ENCODE data around the gene ARHGAP45. TPM values are rescaled to one million over a fixed set of nuclear protein-coding genes. Genes with fewer than 3 reads are reported as not detected.
A peak's percentile ranks its signal among the peaks of the same experiment; 100 is the strongest.

Gene ARHGAP45
- total RNA-seq, 1 donor from 2014 or later, result 201 TPM

- Mint-ChIP-seq H3K4me3 (no peak overlapping the region), H3K36me3 (ENCODE audit: low read depth) (peaks cover 16% of the 10 kb centered on the region), H3K27ac (no peak overlapping the region), H3K4me1 (ENCODE audit: low read depth) (peaks cover 43% of the 10 kb centered on the region), H3K9me3 (no peaks in the 10 kb centered on the region), H3K27me3 (ENCODE audit: insufficient read depth) (no peaks in the 10 kb centered on the region)
- intact Hi-C loops (cut with micrococcal nuclease), result loop anchor here (2.0 kb wide), 1 partner anchor 61 kb away; the partner anchor contains the start of gene GPX4
- DNase-seq (ENCODE audit: low spot score), result no peak
These were observed 24.9 kb upstream of the ARHGAP45 start for GRCh38 chr19:1041835-1042685.

GRCh38 chr19:1042689-1043511, 24.1 kb upstream of the ARHGAP45 start:
- H3K4me1 Mint-ChIP-seq (ENCODE audit: low read depth), result peaks cover 36% of the 10 kb centered on the region
- H3K27me3 Mint-ChIP-seq (ENCODE audit: insufficient read depth), result no peaks in the 10 kb centered on the region
- H3K27ac Mint-ChIP-seq, result no peak overlapping the region
- no peak for DNase-seq (ENCODE audit: low spot score)
- H3K36me3 Mint-ChIP-seq (ENCODE audit: low read depth), result peaks cover 11% of the 10 kb centered on the region
- no peak overlapping the region for H3K4me3 Mint-ChIP-seq
- no peaks in the 10 kb centered on the region for H3K9me3 Mint-ChIP-seq
- intact Hi-C loops (cut with micrococcal nuclease), result no loop called here

GRCh38 chr19:1045247-1045603, 21.7 kb upstream of the ARHGAP45 start:
- Mint-ChIP-seq H3K4me3 (no peak overlapping the region), H3K4me1 (ENCODE audit: low read depth) (peaks cover 13% of the 10 kb centered on the region), H3K9me3 (no peaks in the 10 kb centered on the region), H3K27ac (no peak overlapping the region), H3K27me3 (ENCODE audit: insufficient read depth) (no peaks in the 10 kb centered on the region), H3K36me3 (ENCODE audit: low read depth) (peaks cover 5% of the 10 kb centered on the region)
- DNase-seq (ENCODE audit: low spot score), result peak; percentile 66
- intact Hi-C loops (cut with micrococcal nuclease), result no loop called here

DNA sequence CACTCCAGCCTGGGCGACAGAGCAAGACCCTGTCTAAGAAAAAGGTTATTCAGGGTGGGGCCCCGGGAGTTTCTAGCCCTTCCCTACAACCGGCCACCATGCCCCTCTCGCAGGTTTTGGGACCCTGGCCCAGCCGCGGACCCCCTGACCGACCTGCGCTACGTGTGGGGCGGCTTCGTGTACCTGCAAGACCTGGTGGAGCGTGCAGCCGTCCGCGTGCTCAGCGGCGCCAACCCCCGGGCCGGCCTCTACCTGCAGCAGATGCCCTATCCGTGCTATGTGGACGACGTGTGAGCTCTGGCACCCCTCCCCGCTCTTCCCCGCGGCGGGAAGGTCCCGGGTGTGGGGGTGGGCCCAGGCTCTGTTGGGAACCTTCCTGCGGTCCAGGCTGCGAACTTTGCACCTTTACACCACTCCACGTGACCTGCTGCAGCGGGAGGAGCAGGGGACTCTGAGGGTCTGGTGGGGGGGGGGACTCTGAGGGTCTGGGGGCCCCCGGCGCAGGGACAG, 20.8 kb upstream of the ARHGAP45 start:
- Mint-ChIP-seq H3K27me3 (ENCODE audit: insufficient read depth) (no peaks in the 10 kb centered on the region), H3K9me3 (no peaks in the 10 kb centered on the region), H3K27ac (no peak overlapping the region), H3K4me3 (no peak overlapping the region), H3K36me3 (ENCODE audit: low read depth) (peaks cover 5% of the 10 kb centered on the region), H3K4me1 (ENCODE audit: low read depth) (peaks cover 3% of the 10 kb centered on the region)
- intact Hi-C loops (cut with micrococcal nuclease), result no loop called here
- no peak for DNase-seq (ENCODE audit: low spot score)

GRCh38 chr19:1046836-1047695, 19.9 kb upstream of the ARHGAP45 start:
- no peak for DNase-seq (ENCODE audit: low spot score)
- Mint-ChIP-seq H3K27me3 (ENCODE audit: insufficient read depth) (no peaks in the 10 kb centered on the region), H3K4me3 (no peak overlapping the region), H3K4me1 (ENCODE audit: low read depth) (no peaks in the 10 kb centered on the region), H3K9me3 (no peaks in the 10 kb centered on the region), H3K36me3 (ENCODE audit: low read depth) (peaks cover 5% of the 10 kb centered on the region), H3K27ac (no peak overlapping the region)
- intact Hi-C loops (cut with micrococcal nuclease), result no loop called here

DNA sequence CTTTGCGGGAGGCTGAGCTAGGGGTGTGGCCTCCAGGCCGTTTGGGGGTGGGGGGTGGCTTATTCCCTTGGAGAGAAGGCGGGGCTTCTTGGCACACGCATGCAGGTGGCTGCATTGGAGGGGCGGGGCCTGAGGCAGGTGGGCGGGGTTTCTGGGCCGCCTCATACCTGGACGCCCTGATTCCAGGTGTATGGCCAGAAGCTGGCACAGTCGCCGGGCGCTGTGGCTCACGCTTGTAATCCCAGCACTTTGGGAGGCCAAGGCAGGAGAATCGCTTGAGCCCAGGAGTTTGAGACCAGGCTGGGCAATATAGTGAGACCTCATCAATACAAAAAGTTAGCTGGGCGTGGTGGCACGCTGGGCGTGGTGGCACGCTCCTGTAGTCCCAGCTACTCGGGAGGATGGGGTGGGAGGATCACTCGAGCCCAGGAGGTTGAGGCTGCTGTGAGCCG, 19.2 kb upstream of the ARHGAP45 start:
- Mint-ChIP-seq H3K4me3 (no peak overlapping the region), H3K27ac (no peak overlapping the region), H3K27me3 (ENCODE audit: insufficient read depth) (no peaks in the 10 kb centered on the region), H3K9me3 (no peaks in the 10 kb centered on the region), H3K36me3 (ENCODE audit: low read depth) (peaks cover 5% of the 10 kb centered on the region), H3K4me1 (ENCODE audit: low read depth) (peaks cover under 1% of the 10 kb centered on the region)
- intact Hi-C loops (cut with micrococcal nuclease), result no loop called here
- no peak for DNase-seq (ENCODE audit: low spot score)

DNA sequence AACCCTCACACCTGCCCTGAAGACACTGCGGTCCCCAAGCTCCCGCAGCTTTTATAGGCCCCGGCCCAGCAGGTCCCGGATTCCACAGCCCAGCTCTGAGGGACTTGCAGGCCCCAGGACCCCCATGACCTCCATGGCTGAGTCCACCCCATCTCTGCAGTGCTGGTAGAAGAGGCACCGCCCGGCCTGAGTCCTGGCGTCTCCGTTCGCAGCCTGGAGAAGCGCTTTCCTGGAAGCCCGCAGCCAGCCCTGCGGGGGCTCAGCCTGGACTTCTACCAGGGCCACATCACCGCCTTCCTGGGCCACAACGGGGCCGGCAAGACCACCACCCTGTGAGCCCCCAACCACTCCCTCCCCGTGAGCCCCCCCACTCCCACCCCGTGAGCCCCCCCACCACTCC, 17.9 kb upstream of the ARHGAP45 start:
- H3K36me3 Mint-ChIP-seq (ENCODE audit: low read depth), result peaks cover 5% of the 10 kb centered on the region
- H3K9me3 Mint-ChIP-seq, result no peaks in the 10 kb centered on the region
- H3K4me1 Mint-ChIP-seq (ENCODE audit: low read depth), result peaks cover 5% of the 10 kb centered on the region
- no peak overlapping the region for H3K4me3 Mint-ChIP-seq
- H3K27ac Mint-ChIP-seq, result no peak overlapping the region
- no peak for DNase-seq (ENCODE audit: low spot score)
- intact Hi-C loops (cut with micrococcal nuclease), result no loop called here
- H3K27me3 Mint-ChIP-seq (ENCODE audit: insufficient read depth), result no peaks in the 10 kb centered on the region

DNA sequence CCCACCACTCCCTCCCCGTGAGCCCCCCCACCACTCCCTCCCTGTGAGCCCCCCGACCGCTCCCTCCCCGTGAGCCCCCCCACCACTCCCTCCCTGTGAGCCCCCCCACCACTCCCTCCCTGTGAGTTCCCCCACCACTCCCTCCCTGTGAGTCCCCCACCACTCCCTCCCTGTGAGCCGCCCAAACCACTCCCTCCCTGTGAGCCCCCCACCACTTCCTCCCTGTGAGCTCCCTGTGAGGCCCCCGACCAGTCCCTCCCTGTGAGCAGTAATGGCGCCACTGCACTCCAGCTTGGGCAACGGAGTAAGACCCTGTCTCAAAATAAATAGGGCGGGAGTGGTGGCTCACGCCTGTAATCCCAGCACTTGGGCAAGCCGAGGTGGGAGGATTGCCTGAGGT, 17.2 kb upstream of the ARHGAP45 start:
- intact Hi-C loops (cut with micrococcal nuclease), result no loop called here
- Mint-ChIP-seq H3K27ac (no peak overlapping the region), H3K9me3 (no peaks in the 10 kb centered on the region), H3K4me3 (no peak overlapping the region), H3K4me1 (ENCODE audit: low read depth) (peaks cover 5% of the 10 kb centered on the region), H3K36me3 (ENCODE audit: low read depth) (peaks cover 5% of the 10 kb centered on the region), H3K27me3 (ENCODE audit: insufficient read depth) (no peaks in the 10 kb centered on the region)
- DNase-seq (ENCODE audit: low spot score), result no peak

GRCh38 chr19:1050989-1051788, 15.8 kb upstream of the ARHGAP45 start:
- H3K27ac Mint-ChIP-seq, result peak overlapping the region; percentile 40
- peaks cover 5% of the 10 kb centered on the region for H3K4me1 Mint-ChIP-seq (ENCODE audit: low read depth)
- H3K9me3 Mint-ChIP-seq, result no peaks in the 10 kb centered on the region

GRCh38 chr19:1051791-1052190, 15.2 kb upstream of the ARHGAP45 start:
- Mint-ChIP-seq H3K9me3 (no peaks in the 10 kb centered on the region), H3K4me3 (no peak overlapping the region), H3K36me3 (ENCODE audit: low read depth) (peaks cover 8% of the 10 kb centered on the region), H3K27ac (peak overlapping the region; percentile 40), H3K27me3 (ENCODE audit: insufficient read depth) (no peaks in the 10 kb centered on the region), H3K4me1 (ENCODE audit: low read depth) (peaks cover 5% of the 10 kb centered on the region)
- DNase-seq (ENCODE audit: low spot score), result no peak
- intact Hi-C loops (cut with micrococcal nuclease), result no loop called here

More at GRCh38 chr19:1050989-1051788, 15.8 kb upstream of the ARHGAP45 start:
- no peaks in the 10 kb centered on the region for H3K27me3 Mint-ChIP-seq (ENCODE audit: insufficient read depth)
- DNase-seq (ENCODE audit: low spot score), result no peak
- intact Hi-C loops (cut with micrococcal nuclease), result no loop called here
- H3K36me3 Mint-ChIP-seq (ENCODE audit: low read depth), result peaks cover 3% of the 10 kb centered on the region
- no peak overlapping the region for H3K4me3 Mint-ChIP-seq

DNA sequence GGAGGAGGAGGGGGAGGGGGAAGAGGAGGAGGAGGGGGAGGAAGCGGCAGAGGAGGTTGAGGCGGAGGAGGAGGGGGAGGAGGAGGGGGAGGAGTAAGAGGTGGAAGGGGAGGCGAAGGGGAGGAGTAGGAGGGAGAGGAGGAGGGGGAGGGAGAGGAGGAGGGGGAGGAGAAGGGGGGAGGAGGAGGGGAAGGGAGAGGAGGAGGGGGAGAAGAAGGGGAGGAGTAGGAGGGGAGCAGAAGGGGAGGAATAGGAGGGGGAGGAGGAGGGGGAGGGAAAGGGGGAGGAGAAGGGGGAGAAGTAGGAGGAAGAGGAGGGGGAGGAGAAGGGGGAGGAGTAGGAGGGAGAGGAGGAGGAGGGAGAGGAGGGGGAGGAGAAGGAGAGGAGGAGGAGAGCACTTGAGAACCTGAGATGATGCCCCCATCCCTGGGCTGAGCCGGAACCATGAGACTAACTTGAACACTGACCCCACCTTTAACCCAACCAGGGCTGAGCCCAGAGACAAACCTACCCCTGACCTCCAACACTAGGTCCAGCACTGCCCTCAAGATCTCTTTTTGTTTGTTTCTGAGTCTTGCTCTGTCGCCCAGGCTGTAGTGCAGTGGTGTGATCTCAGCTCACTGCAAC, 14.5 kb upstream of the ARHGAP45 start:
- DNase-seq (ENCODE audit: low spot score), result no peak
- H3K27me3 Mint-ChIP-seq (ENCODE audit: insufficient read depth), result no peaks in the 10 kb centered on the region
- peak overlapping the region; percentile 80 for H3K27ac Mint-ChIP-seq
- peaks cover 10% of the 10 kb centered on the region for H3K36me3 Mint-ChIP-seq (ENCODE audit: low read depth)
- intact Hi-C loops (cut with micrococcal nuclease), result no loop called here
- H3K4me1 Mint-ChIP-seq (ENCODE audit: low read depth), result peaks cover 9% of the 10 kb centered on the region
- H3K9me3 Mint-ChIP-seq, result no peaks in the 10 kb centered on the region
- H3K4me3 Mint-ChIP-seq, result no peak overlapping the region

All from activated T-helper 1 cell treated with anti-CD3 and anti-CD28 coated beads, Interleukin-12 subunit alpha, Interleukin-12 subunit beta, Interleukin-2, Interleukin-4 antibody, amounts not matched to agents 30 ng/mL and 10 ng/mL and 1 ng/mL, durations not matched to agents 14 hours and 24 hours and 36 hours (primary cell).